ENCODE results near the gene SOCS4.
"Not testable (repeated sequence)": the region's sequence is repeated elsewhere in the genome, so short reads cannot be mapped to it uniquely, and the experiment has no call there.

SOCS4 gene

GRCh38 chr14:55052269-55052930 lies 25.4 kb downstream of the SOCS4 start:
- DNase-seq: peak; percentile 77

- no peak for DNase-seq
Observed at GRCh38 chr14:55053018-55053417, 26.0 kb downstream of the SOCS4 start.

- DNase-seq: no peak
Observed at GRCh38 chr14:55053500-55053899, 26.5 kb downstream of the SOCS4 start.

- DNase-seq: no peak
Observed at GRCh38 chr14:55054098-55054497, 27.1 kb downstream of the SOCS4 start.

GRCh38 chr14:55057919-55058318 lies 30.9 kb downstream of the SOCS4 start:
- DNase-seq: no peak

GRCh38 chr14:55059333-55059732 lies 32.3 kb downstream of the SOCS4 start:
- no peak for DNase-seq

- DNase-seq: no peak
Observed at GRCh38 chr14:55062517-55063351, 35.7 kb downstream of the SOCS4 start.

GRCh38 chr14:55064896-55065295 lies 37.9 kb downstream of the SOCS4 start:
- DNase-seq: peak; percentile 14

- DNase-seq: no peak
Observed at GRCh38 chr14:55065411-55065810, 38.4 kb downstream of the SOCS4 start.

GRCh38 chr14:55066223-55066622 lies 39.2 kb downstream of the SOCS4 start:
- DNase-seq: no peak

- DNase-seq: no peak
Observed at GRCh38 chr14:55070981-55071411, 44.0 kb downstream of the SOCS4 start.

- peak; percentile 60 for DNase-seq
Observed at GRCh38 chr14:55071870-55072640, 45.0 kb downstream of the SOCS4 start.

- DNase-seq: peak; percentile 34
Observed at GRCh38 chr14:55073856-55074255, 46.8 kb downstream of the SOCS4 start.

GRCh38 chr14:55074662-55075061 lies 47.6 kb downstream of the SOCS4 start:
- peak; percentile 21 for DNase-seq

- peak; percentile 61 for DNase-seq
Observed at GRCh38 chr14:55075628-55076175, 48.7 kb downstream of the SOCS4 start.

GRCh38 chr14:55077170-55078151 lies 50.4 kb downstream of the SOCS4 start:
- peak; percentile 54 for DNase-seq

GRCh38 chr14:55079961-55080360 lies 52.9 kb downstream of the SOCS4 start:
- DNase-seq: not testable (repeated sequence)

GRCh38 chr14:55084401-55085059 lies 57.5 kb downstream of the SOCS4 start:
- no peak for DNase-seq

GRCh38 chr14:55085060-55085660 lies 58.1 kb downstream of the SOCS4 start:
- DNase-seq: peak; percentile 13

GRCh38 chr14:55086938-55087337 lies 59.9 kb downstream of the SOCS4 start:
- no peak for DNase-seq

- no peak for DNase-seq
Observed at GRCh38 chr14:55088356-55088755, 61.3 kb downstream of the SOCS4 start.
